ENCODE data around the gene GPSM1. TPM values are rescaled to one million over a fixed set of nuclear protein-coding genes. Genes with fewer than 3 reads are reported as not detected.

The GPSM1 gene
- total RNA-seq, 1 experiment from 2014 or later = 26.4 TPM

- no peak for TF ChIP-seq ZFX (IDR thresholded peaks at IDR 0.05)
- no peak for TF ChIP-seq SRF (IDR thresholded peaks at IDR 0.05; ENCODE audit: low read depth)
- no peak for TF ChIP-seq SIN3A (IDR thresholded peaks at IDR 0.05; ENCODE audit: low read depth)
- TF ChIP-seq CBX3 (IDR thresholded peaks at IDR 0.05; ENCODE audit: low read depth) = no peak
- TF ChIP-seq REST (IDR thresholded peaks at IDR 0.05; ENCODE audit: low read depth) = no peak
- TF ChIP-seq POLR2AphosphoS5 (IDR thresholded peaks at IDR 0.05; ENCODE audit: low read depth, low read length) = no peak
- no peak for TF ChIP-seq CEBPB (IDR thresholded peaks at IDR 0.05; ENCODE audit: low read depth)
- TF ChIP-seq MAX (IDR thresholded peaks at IDR 0.05) = no peak
- no peak for TF ChIP-seq RAD21 (IDR thresholded peaks at IDR 0.05; ENCODE audit: low read depth)
- TF ChIP-seq ZBTB33 (IDR thresholded peaks at IDR 0.05; ENCODE audit: extremely low read depth, insufficient replicate concordance, low read length) = no peak
- no peak for TF ChIP-seq SP1 (IDR thresholded peaks at IDR 0.05; ENCODE audit: low read depth)
- no peak for TF ChIP-seq CTCF (IDR thresholded peaks at IDR 0.05 in 2 of 3, conservative IDR thresholded peaks at IDR 0.05 in 1 of 3; ENCODE audit: borderline replicate concordance in 1 of 3, insufficient read depth in 1 of 3, low read depth in 2 of 3, low read length in 2 of 3)
- TF ChIP-seq YY1 (IDR thresholded peaks at IDR 0.05; ENCODE audit: extremely low read depth, insufficient replicate concordance, low read depth, low read length) = no peak
- no peak for TF ChIP-seq EGR1 (IDR thresholded peaks at IDR 0.05; ENCODE audit: low read depth)
- no peak for TF ChIP-seq FOSL1 (IDR thresholded peaks at IDR 0.05; ENCODE audit: low read depth)
- TF ChIP-seq TCF7L2 (IDR thresholded peaks at IDR 0.05; ENCODE audit: borderline replicate concordance, extremely low read depth, insufficient read depth, insufficient read length) = no peak
- no peak for TF ChIP-seq EZH2 (IDR thresholded peaks at IDR 0.05)
- H3K79me2 ChIP-seq (ENCODE audit: insufficient read depth, low read length) = no peaks in the 10 kb centered on the region
- no peak overlapping the region for H3K27ac ChIP-seq (ENCODE audit: low read depth, low read length)
- POLR2A ChIA-PET = no interaction called here
- H3K9ac ChIP-seq (ENCODE audit: low read length) = no peak overlapping the region
- no peaks in the 10 kb centered on the region for H3K36me3 ChIP-seq (ENCODE audit: control insufficient read depth in 1 of 2, insufficient read depth in 2 of 2, low read length in 2 of 2)
- no peaks in the 10 kb centered on the region for H3K9me3 ChIP-seq (ENCODE audit: control insufficient read depth in 1 of 2, insufficient read depth in 1 of 2, low read depth in 1 of 2, low read length in 2 of 2)
- no peak overlapping the region for H3K4me2 ChIP-seq (ENCODE audit: low read length)
- H3K4me1 ChIP-seq (ENCODE audit: control insufficient read depth in 1 of 2, insufficient read depth in 2 of 2, low read length in 2 of 2) = peaks cover 12 to 23% of the 10 kb centered on the region in 2 experiments; a peak in 3 of 4 replicates
- no peaks in the 10 kb centered on the region for H3K9me2 ChIP-seq (ENCODE audit: insufficient read depth)
- ATAC-seq (no peak), DNase-seq (ENCODE audit: low read depth, low spot score) (no peak)
- no TSS peak for BruUV-seq (replicated peaks)
- RAD21 ChIA-PET (ENCODE audit: low non-redundant PET in 1 of 2, low total read pairs in 2 of 2, uncharacterized antibody in 2 of 2, unreplicated experiment in 2 of 2) = no interaction called here
- CTCF ChIA-PET = no interaction called here
- no peak overlapping the region for H2AFZ ChIP-seq (ENCODE audit: low read depth, low read length, poor library complexity, severe bottlenecking)
- intact Hi-C loops (cut with micrococcal nuclease) = no loop called here
- H3K4me3 ChIP-seq (replicated peaks in 1 of 2; ENCODE audit: low read depth in 1 of 2, low read length in 2 of 2) = no peak overlapping the region
- no peaks in the 10 kb centered on the region for H4K20me1 ChIP-seq (ENCODE audit: insufficient read depth)
- no peaks in the 10 kb centered on the region for H3K27me3 ChIP-seq (ENCODE audit: insufficient read depth, low read length)
Measured at GRCh38 chr9:136348691-136349090, 21.4 kb downstream of the GPSM1 start.

Measured in HCT116 (cell line).